GM04504 (cell line): ENCODE measurements around the gene PHTF2.
"Not testable (repeated sequence)": the region's sequence is repeated elsewhere in the genome, so short reads cannot be mapped to it uniquely, and the experiment has no call there.

Experiments used
- DNase-seq: peaks from one replicate; pipeline ENCODE4 v3.0.0-alpha.2; 2012; ENCODE audit warnings: low read depth

PHTF2 gene

DNA sequence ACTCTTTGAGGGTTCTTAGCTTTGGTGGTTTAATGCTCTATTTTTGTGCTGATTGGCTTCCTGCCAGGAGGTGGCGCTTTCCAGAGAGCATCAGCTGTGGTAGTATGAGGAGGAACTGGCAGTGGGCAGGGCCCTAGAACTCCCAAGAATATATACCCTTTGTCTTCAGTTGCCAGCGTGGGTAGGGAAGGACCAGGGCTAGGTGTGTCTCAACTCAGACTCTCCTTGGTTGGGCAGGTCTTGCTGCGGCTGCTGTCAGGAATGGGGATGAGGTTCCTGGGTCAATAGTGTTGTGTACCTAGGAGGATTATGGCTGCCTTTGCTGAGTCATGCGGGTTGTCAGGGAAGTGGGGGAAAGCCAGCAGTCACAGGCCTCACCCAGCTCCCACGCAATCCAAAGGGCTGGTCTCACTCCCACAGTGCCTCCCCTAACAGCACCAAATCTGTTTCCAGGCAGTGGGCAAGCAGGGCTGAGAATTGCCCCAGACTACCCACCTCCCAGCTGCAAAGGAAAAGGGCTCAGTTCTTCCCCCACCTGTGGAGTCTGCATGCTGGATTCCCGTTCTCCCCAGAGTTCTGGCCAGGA is 191.5 kb downstream of the PHTF2 start:
- no peak for DNase-seq

DNA sequence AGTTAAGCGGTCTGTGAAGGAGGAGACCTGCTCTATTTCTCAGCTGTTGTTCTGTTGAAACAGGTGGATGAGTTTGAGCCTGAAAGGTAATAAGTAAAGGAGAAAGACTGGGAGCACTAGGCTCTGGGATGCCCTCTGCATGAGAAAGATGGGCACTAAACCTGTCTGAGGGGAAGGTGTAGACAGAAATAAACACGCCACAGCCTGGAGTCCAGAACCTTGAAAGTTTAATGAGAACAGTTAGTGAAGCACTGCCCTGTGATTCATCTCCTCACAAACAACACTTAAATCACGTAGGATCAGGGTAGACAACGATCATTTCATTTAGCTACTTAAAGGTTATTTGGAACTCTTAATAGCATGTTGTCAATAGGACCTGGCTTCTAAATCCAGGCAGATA is 193.1 kb downstream of the PHTF2 start:
- DNase-seq, result no peak

DNA sequence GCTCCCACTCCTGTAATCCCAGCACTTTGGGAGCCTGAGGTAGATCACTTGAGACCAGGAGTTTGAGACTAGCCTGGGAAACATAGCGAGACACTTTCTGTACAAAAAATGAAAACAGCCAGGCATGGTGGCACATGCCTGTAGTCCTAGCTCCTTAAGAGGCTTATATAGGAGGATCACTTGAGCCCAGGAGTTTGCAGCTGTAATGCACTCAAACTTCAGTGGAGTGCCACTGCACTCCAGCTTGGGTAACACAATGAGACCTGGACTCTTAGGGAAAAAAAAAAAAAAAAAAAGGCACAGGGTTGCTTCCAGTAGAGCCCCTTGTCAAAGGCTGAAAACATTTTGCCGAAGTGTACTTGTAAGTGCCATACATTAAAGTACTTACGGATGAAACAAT is 195.3 kb downstream of the PHTF2 start:
- no peak for DNase-seq

- no peak for DNase-seq
Measured at GRCh38 chr7:77995717-77996116, 197.1 kb downstream of the PHTF2 start.

GRCh38 chr7:77999168-77999567 is 200.6 kb downstream of the PHTF2 start:
- not testable (repeated sequence) for DNase-seq

DNA sequence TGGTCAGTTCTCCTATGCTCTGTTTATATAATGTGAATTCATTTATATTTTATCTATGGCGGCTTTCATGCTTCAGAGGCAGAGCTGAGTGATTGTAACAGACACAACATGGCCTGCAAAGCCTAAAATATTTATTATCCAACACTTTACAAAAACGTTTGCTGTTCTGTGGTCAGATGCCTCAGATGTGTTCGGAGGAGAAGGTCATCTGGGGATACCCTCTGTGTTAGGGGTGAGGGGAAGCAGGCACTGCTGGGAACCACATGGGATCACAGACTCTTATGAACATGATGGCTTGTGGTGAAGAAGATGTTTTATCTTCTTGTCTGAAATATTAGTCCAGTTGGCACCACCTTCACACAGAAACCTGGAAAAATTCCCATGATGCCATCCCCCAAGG is 203.4 kb downstream of the PHTF2 start:
- DNase-seq, result no peak

DNA sequence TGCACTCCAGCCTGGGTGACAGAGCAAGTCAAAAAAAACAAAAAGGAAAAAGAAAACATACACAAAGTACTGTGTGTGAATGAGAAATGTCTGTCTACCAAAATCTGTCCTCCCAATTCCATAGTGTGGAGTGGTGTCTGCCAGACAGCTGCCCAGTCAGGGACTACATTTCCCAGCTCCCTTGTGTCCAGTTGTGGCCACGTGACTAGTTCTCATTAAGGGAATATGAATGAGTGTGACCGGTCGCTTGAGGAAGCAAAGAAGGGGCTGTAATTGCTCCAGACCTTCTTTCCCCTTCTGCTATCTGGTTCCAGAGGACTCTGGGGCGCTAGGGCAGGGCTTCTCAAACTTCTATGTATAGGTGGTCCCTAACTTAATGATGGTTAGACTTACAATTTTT is 204.1 kb downstream of the PHTF2 start:
- DNase-seq, result no peak

DNA sequence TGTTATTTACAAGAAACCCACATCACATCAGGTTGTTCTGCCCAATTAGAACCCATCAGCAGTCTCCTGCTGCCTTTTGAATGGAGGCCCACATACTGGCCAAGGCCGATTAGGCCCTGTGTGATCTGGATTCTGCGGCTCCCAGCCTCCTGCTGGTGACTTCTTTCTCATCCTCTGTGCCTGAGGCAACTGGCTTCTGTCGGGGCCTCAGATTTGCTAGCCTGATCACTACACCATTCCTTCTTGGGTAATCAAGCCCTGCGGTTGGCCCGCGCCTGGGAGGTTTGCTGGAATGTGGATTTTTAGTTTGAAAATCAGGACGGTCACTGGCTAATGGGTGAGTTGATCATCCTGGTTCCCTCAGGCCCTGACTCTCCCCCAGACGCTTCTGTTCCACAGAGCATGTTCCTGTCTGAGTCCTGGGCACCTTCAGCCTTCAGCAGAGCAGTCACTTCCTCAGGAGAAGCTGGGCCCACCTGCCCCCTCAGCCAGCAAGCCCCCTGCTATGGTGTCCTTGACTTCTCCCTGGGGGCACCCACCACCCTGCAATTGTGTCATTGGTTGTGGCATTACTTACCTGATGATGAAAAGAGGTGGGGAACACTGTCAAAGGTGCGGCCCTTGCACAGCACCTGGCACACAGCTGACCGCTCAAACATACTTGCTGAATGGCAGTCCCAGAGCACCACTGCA is 207.6 kb downstream of the PHTF2 start:
- DNase-seq, result no peak
